HG02938 (cell line): Measurements from ENCODE around the gene IGF2BP3.

Experiments used
- ATAC-seq: cut with Tn5 transposase; IDR thresholded peaks from one replicate; pipeline ENCODE4 v1.9.1; 2021; ENCODE audit warnings: mild to moderate bottlenecking, moderate library complexity; ENCODE audit not compliant: unreplicated experiment

IGF2BP3 gene

GRCh38 chr7:23380961-23381360 is 89.3 kb downstream of the IGF2BP3 start:
- no peak for ATAC-seq

GRCh38 chr7:23380556-23380955 is 89.7 kb downstream of the IGF2BP3 start:
- no peak for ATAC-seq

- ATAC-seq: no peak
Observed at GRCh38 chr7:23378996-23379395, 91.3 kb downstream of the IGF2BP3 start.

GRCh38 chr7:23377134-23377533 is 93.2 kb downstream of the IGF2BP3 start:
- no peak for ATAC-seq

GRCh38 chr7:23373151-23374004 is 96.9 kb downstream of the IGF2BP3 start:
- ATAC-seq: peak; percentile 67

- no peak for ATAC-seq
Observed at GRCh38 chr7:23372611-23373010, 97.7 kb downstream of the IGF2BP3 start.

GRCh38 chr7:23371654-23372053 is 98.6 kb downstream of the IGF2BP3 start:
- no peak for ATAC-seq

- ATAC-seq: no peak
Observed at GRCh38 chr7:23369695-23370404, 100.4 kb downstream of the IGF2BP3 start.

- no peak for ATAC-seq
Observed at GRCh38 chr7:23369100-23369499, 101.2 kb downstream of the IGF2BP3 start.

- ATAC-seq: no peak
Observed at GRCh38 chr7:23358152-23358674, 112.1 kb downstream of the IGF2BP3 start.

- no peak for ATAC-seq
Observed at GRCh38 chr7:23357190-23358093, 112.8 kb downstream of the IGF2BP3 start.

GRCh38 chr7:23356726-23357125 is 113.6 kb downstream of the IGF2BP3 start:
- ATAC-seq: no peak

GRCh38 chr7:23356168-23356567 is 114.1 kb downstream of the IGF2BP3 start:
- no peak for ATAC-seq

- no peak for ATAC-seq
Observed at GRCh38 chr7:23353172-23353571, 117.1 kb downstream of the IGF2BP3 start.

- ATAC-seq: no peak
Observed at GRCh38 chr7:23350466-23350865, 119.8 kb downstream of the IGF2BP3 start.

- no peak for ATAC-seq
Observed at GRCh38 chr7:23349484-23350157, 120.7 kb downstream of the IGF2BP3 start.

- no peak for ATAC-seq
Observed at GRCh38 chr7:23347682-23348180, 122.6 kb downstream of the IGF2BP3 start.

GRCh38 chr7:23347033-23347681 is 123.1 kb downstream of the IGF2BP3 start:
- no peak for ATAC-seq

- no peak for ATAC-seq
Observed at GRCh38 chr7:23346316-23346715, 124.0 kb downstream of the IGF2BP3 start.

GRCh38 chr7:23345601-23346000 is 124.7 kb downstream of the IGF2BP3 start:
- no peak for ATAC-seq
